GM23248 (cell line): ENCODE data around the gene COL6A1. TPM values are rescaled to one million over a fixed set of nuclear protein-coding genes. Genes with fewer than 3 reads are reported as not detected.
A peak's percentile ranks its signal among the peaks of the same experiment; 100 is the strongest.

Experiments
- DNase-seq: peaks from one replicate; pipeline ENCODE4 v3.0.0-alpha.2; 2015
- H2AFZ ChIP-seq: fragments of 200-600 bp; sonication (generic); 2 replicates; pipeline ENCODE4 v1.6.1; 2016; ENCODE audit warnings: antibody characterized with exemption
- H3F3A ChIP-seq: fragments of 200-600 bp; sonication (generic); 2 replicates; pipeline ENCODE4 v1.6.1; 2016; ENCODE audit warnings: mild to moderate bottlenecking, antibody characterized with exemption, mixed run types; ENCODE audit not compliant: insufficient read depth
- H3K27ac ChIP-seq: fragments of 200-600 bp; sonication (generic); 2 replicates; pipeline ENCODE4 v1.5.1; 2016; ENCODE audit warnings: mild to moderate bottlenecking
- H3K27me3 ChIP-seq: fragments of 200-600 bp; sonication (generic); replicated peaks from 2 replicates; pipeline ENCODE4 v1.6.1; 2016; ENCODE audit warnings: mild to moderate bottlenecking; ENCODE audit not compliant: insufficient read depth
- H3K36me3 ChIP-seq: fragments of 200-600 bp; sonication (generic); 2 replicates; pipeline ENCODE4 v1.6.1; 2016; ENCODE audit warnings: low read depth, mild to moderate bottlenecking
- H3K4me1 ChIP-seq: fragments of 200-600 bp; sonication (generic); 2 replicates; pipeline ENCODE4 v1.6.1; 2016; ENCODE audit warnings: mild to moderate bottlenecking; ENCODE audit not compliant: insufficient read depth
- H3K4me2 ChIP-seq: fragments of 200-600 bp; sonication (generic); one replicate; pipeline ENCODE4 v1.6.1; 2016; ENCODE audit warnings: mild to moderate bottlenecking; ENCODE audit not compliant: unreplicated experiment
- H3K4me3 ChIP-seq: fragments of 200-600 bp; sonication (generic); 2 replicates; pipeline ENCODE4 v1.5.1; 2016; ENCODE audit warnings: mild to moderate bottlenecking
- H3K79me2 ChIP-seq: fragments of 200-600 bp; sonication (generic); 2 replicates; pipeline ENCODE4 v1.6.1; 2016; ENCODE audit warnings: mild to moderate bottlenecking; ENCODE audit not compliant: insufficient read depth
- H3K9ac ChIP-seq: fragments of 200-600 bp; sonication (generic); 2 replicates; pipeline ENCODE4 v1.6.1; 2016; ENCODE audit warnings: mild to moderate bottlenecking
- H3K9me2 ChIP-seq: fragments of 200-600 bp; sonication (generic); 2 replicates; pipeline ENCODE4 v1.6.1; 2016; ENCODE audit warnings: mixed run types, mild to moderate bottlenecking, moderate library complexity; ENCODE audit not compliant: insufficient read depth
- H3K9me3 ChIP-seq: fragments of 200-600 bp; sonication (generic); one replicate; pipeline ENCODE4 v1.6.1; 2017; ENCODE audit warnings: low read depth
- H4K20me1 ChIP-seq: fragments of 200-600 bp; sonication (generic); 2 replicates; pipeline ENCODE4 v1.6.0; 2016; ENCODE audit not compliant: insufficient read depth
- EZH2 ChIP-seq: fragments of 200-600 bp; sonication (generic); IDR thresholded peaks from 2 replicates; pipeline ENCODE4 v1.6.1; 2018; ENCODE audit warnings: antibody characterized with exemption, mild to moderate bottlenecking; ENCODE audit not compliant: insufficient read depth, poor library complexity, severe bottlenecking
- EZH2phosphoT487 ChIP-seq: fragments of 200-600 bp; sonication (generic); IDR thresholded peaks from 2 replicates; pipeline ENCODE4 v1.6.1; 2018; ENCODE audit warnings: antibody characterized with exemption, moderate library complexity, mild to moderate bottlenecking, low read depth; ENCODE audit not compliant: insufficient read depth
- WGBS, 2 experiments: methylation state at CpG; one replicate each; pipeline ENCODE4 v1.1.6; 2015 to 2017; ENCODE audit warnings: low lambda C conversion rate in 2 of 2, low coverage in 1 of 2; ENCODE audit errors: missing lambda C conversion rate in 2 of 2; 5-methylcytosine and 5-hydroxymethylcytosine counted together
- in situ Hi-C: fragments of 300-500 bp; cut with MboI; formaldehyde crosslinking; loops from 2 replicates; pipeline ENCODE4 v1.15.0; 2020
- polyA plus RNA-seq: library from polyadenylated mRNA; unstranded; fragments of >200 nt; fragmentation: Nextera tagmentation; extraction: Ambion mirVana; gene quantifications from 2 replicates; pipeline ENCODE4 v1.2.1, GENCODE V29; 2016
- total RNA-seq: library from RNA; depleted of rRNA; stranded (reverse); fragments of >200 nt; shearing (Covaris generic); gene quantifications from 2 replicates; pipeline ENCODE4 v1.2.3, GENCODE V29; 2014

Gene COL6A1
- total and polyA plus RNA-seq, 2 experiments from 2014 or later = 685 to 1,783 TPM

DNA sequence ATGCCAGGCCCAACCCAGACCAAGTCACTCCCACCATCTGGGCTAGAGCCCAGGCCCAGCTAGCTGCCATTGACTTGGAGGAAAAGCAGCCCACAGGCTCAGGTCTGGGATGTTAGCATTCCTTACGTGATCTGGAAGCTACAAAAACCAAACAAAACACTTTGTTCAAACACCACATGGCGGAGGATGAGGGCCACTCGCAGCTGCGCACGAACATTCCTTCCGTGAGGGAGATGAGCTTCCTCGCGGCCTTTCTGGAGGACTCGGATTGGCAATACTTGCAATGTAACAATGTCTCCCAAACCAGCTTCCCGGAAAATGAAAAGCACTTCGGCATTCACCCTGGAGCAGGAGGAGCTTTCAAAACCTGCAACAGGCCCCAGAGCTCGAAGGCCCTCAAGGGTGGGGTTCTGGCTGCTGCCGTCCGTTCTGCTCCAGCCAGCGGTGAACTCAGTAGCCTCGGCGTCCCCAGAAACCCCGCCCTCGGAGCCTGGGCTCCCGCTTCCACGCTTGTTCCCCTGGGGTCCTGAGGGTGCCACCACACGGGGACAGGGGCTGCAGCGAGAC, 40.5 kb downstream of the COL6A1 start:
- WGBS, 2 experiments = 16 to 18% methylated on average over 23 of the region's 23 CpGs
- Histone ChIP-seq H4K20me1 (no peaks in the 10 kb centered on the region), H3K9ac (peak overlapping the region; percentile 31; the same call in 1 of the 2 replicates)

DNA sequence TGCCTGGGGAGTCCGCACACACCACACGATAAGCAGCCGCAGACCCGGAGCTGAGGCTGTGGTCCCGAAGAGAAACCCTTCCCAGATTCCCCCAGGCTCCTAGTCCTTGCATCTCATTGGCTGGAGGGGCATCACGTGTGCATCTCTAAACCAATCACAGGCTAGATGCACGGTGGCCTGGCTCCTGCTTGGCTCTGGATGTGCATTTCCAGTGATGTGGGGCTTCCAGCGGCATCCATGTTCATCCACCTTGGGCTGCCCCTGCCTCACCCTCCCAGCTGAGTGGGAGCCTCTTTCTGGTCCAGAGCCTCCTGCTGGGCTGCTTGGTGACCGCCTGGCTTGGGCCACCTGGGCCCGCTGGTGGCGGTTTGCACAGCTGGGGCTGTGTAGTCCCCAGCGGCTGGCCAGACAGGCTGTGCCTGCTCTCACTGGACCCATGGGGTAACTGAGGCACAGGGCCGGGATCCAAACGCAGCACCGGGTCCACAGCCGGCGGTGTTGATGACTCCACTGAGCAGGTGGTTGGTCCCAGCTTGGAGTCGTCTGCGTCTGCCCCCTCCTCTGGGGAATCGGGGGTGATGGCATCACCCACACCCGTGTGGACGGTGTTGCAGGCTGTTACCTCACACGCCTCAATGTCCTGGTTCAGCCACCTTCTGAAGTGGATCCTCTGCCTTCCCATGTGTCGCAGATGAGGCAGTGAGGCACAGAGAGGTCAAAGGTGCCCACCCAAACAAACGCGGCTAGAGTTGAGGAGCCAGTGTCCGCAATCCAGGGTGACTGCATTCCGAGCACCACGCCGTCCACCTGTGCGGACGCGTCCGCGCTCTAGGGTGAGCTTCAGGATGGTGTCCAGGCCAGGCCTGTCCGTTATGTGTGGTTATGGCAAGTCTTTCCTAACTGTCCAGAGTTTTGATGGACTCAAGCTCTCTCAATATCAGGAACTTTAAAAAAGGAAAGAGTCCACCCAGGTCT, 41.3 kb downstream of the COL6A1 start:
- in situ Hi-C loops = no loop called here
- no peak overlapping the region for H3K27ac ChIP-seq
- DNase-seq = peak; percentile 65

More for the DNA sequence above, 40.5 kb downstream of the COL6A1 start:
- Histone ChIP-seq H3K9me2 (no peaks in the 10 kb centered on the region), H2AFZ (peak overlapping the region; percentile 81), H3F3A (peaks cover 29% of the 10 kb centered on the region), H3K4me2 (peak overlapping the region; percentile 36), H3K27me3 (no peaks in the 10 kb centered on the region), H3K36me3 (no peaks in the 10 kb centered on the region), H3K27ac (no peak overlapping the region), H3K9me3 (no peaks in the 10 kb centered on the region), H3K79me2 (no peaks in the 10 kb centered on the region), H3K4me3 (peak overlapping the region; percentile 51), H3K4me1 (peaks cover 26% of the 10 kb centered on the region)
- in situ Hi-C loops = no loop called here
- TF ChIP-seq EZH2 = no peak
- TF ChIP-seq EZH2phosphoT487 = no peak
- DNase-seq = peak; percentile 54

DNA sequence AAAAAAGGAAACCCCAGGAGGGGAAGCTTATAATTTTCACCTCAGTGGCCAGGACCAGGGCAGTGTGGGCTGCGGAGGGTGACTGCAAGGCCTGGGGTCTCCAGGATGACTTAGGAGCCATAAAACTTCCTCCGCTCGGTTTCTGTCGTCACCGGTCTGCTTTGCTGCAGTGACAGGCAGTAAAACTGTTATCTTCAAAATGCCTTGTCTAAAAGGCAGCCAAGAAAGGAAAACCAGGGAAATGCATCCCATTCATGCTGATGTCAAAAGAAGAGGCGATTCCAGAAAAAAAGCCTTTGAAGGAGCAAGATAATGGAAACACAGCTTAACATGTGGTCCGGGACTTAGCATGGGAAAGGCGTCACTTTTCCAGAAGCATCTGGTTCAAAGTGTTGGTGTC, 42.0 kb downstream of the COL6A1 start:
- Histone ChIP-seq H3K27ac (no peak overlapping the region), H3K9ac (no peak overlapping the region), H3F3A (peaks cover 43% of the 10 kb centered on the region), H2AFZ (no peak overlapping the region), H3K27me3 (no peaks in the 10 kb centered on the region), H3K9me3 (no peaks in the 10 kb centered on the region), H3K79me2 (no peaks in the 10 kb centered on the region), H3K9me2 (no peaks in the 10 kb centered on the region), H3K4me2 (no peak overlapping the region), H3K4me3 (no peak overlapping the region), H3K36me3 (no peaks in the 10 kb centered on the region), H4K20me1 (no peaks in the 10 kb centered on the region), H3K4me1 (peaks cover 40% of the 10 kb centered on the region)
- no peak for TF ChIP-seq EZH2
- no peak for TF ChIP-seq EZH2phosphoT487
- no peak for DNase-seq
- WGBS, 2 experiments = 89 to 94% methylated on average over 8 of the region's 8 CpGs
- in situ Hi-C loops = no loop called here

More for the DNA sequence above, 41.3 kb downstream of the COL6A1 start:
- H2AFZ ChIP-seq = peak overlapping the region; percentile 81
- H3K9ac ChIP-seq = peak overlapping the region; percentile 31; the same call in 1 of the 2 replicates
- H3K4me1 ChIP-seq = peaks cover 33% of the 10 kb centered on the region
- H3K36me3 ChIP-seq = no peaks in the 10 kb centered on the region
- no peaks in the 10 kb centered on the region for H3K27me3 ChIP-seq
- H3K79me2 ChIP-seq = no peaks in the 10 kb centered on the region
- H3K4me3 ChIP-seq = peak overlapping the region; percentile 51
- H3K4me2 ChIP-seq = peak overlapping the region; percentile 36
- 73 to 79% methylated on average over 29 to 36 of the region's 36 CpGs for WGBS, 2 experiments
- no peaks in the 10 kb centered on the region for H3K9me2 ChIP-seq
- no peaks in the 10 kb centered on the region for H3K9me3 ChIP-seq
- no peaks in the 10 kb centered on the region for H4K20me1 ChIP-seq
- TF ChIP-seq EZH2 = no peak
- H3F3A ChIP-seq = peaks cover 37% of the 10 kb centered on the region

DNA sequence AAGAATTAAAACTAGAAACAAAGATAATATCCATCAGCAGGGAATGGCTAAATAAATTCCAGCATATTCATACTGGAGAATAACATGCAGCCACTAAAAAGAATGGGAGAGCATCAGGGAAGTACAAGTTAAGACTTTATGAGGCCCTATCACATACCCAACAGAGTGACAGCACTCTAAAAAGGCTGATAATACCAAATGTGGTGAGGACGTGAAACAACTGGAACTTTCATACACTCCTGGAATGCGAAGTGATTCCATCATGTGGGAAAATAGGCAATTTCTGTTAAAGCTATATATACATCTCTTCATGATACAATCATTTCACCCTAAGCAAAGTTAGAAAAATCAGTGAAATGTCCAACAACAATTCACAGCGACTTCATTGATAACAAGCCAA, 42.6 kb downstream of the COL6A1 start:
- Histone ChIP-seq H3K9me3 (no peaks in the 10 kb centered on the region), H2AFZ (no peak overlapping the region), H3K4me1 (peaks cover 46% of the 10 kb centered on the region), H3K27ac (no peak overlapping the region; the same call in 1 of the 2 replicates), H3K9ac (no peak overlapping the region), H3K4me3 (no peak overlapping the region), H3K4me2 (no peak overlapping the region), H3K9me2 (no peaks in the 10 kb centered on the region), H4K20me1 (no peaks in the 10 kb centered on the region), H3K36me3 (no peaks in the 10 kb centered on the region), H3K27me3 (no peaks in the 10 kb centered on the region), H3F3A (peaks cover 49% of the 10 kb centered on the region), H3K79me2 (no peaks in the 10 kb centered on the region)
- no peak for DNase-seq
- WGBS, 2 experiments = 67 to 81% methylated on average over 3 of the region's 3 CpGs
- TF ChIP-seq EZH2phosphoT487 = no peak
- no peak for TF ChIP-seq EZH2
- in situ Hi-C loops = no loop called here
